Urothelium cell line (cell line): ENCODE measurements around the gene APOBEC3G.
"Not testable (repeated sequence)": the region's sequence is repeated elsewhere in the genome, so short reads cannot be mapped to it uniquely, and the experiment has no call there.

Experiments used
- DNase-seq: peaks from one replicate; pipeline ENCODE4 v3.0.0; 2011; ENCODE audit warnings: low spot score, mixed read lengths
- FAIRE-seq: peaks from 2 replicates; lab custom pipeline; 2011; peaks lifted over from hg19 to GRCh38; lab: Jason Lieb, UNC

Gene APOBEC3G

GRCh38 chr22:39066442-39067276, 10.4 kb upstream of the APOBEC3G start:
- not testable (repeated sequence) for FAIRE-seq, DNase-seq

GRCh38 chr22:39068033-39068785, 8.9 kb upstream of the APOBEC3G start:
- DNase-seq (no peak), FAIRE-seq (no peak)

- FAIRE-seq (no peak), DNase-seq (no peak)
Observed at GRCh38 chr22:39070186-39070585, 6.9 kb upstream of the APOBEC3G start.

- FAIRE-seq, DNase-seq: not testable (repeated sequence)
Observed at GRCh38 chr22:39072581-39072981, 4.5 kb upstream of the APOBEC3G start.

- no peak for DNase-seq
- FAIRE-seq, result no peak
Observed at GRCh38 chr22:39073981-39074380, 3.1 kb upstream of the APOBEC3G start.

GRCh38 chr22:39076155-39077025, 685 bp upstream of the APOBEC3G start:
- FAIRE-seq, result peak; percentile 13
- not testable (repeated sequence) for DNase-seq

GRCh38 chr22:39077912-39078311, 837 bp downstream of the APOBEC3G start:
- not testable (repeated sequence) for DNase-seq, FAIRE-seq

GRCh38 chr22:39078329-39078728, 1.3 kb downstream of the APOBEC3G start:
- FAIRE-seq (no peak), DNase-seq (no peak)

- FAIRE-seq, DNase-seq: not testable (repeated sequence)
Observed at GRCh38 chr22:39079054-39079637, 2.1 kb downstream of the APOBEC3G start.

- DNase-seq (no peak), FAIRE-seq (no peak)
Observed at GRCh38 chr22:39080052-39080762, 3.1 kb downstream of the APOBEC3G start.

GRCh38 chr22:39081016-39081415, 3.9 kb downstream of the APOBEC3G start:
- no peak for DNase-seq
- no peak for FAIRE-seq

GRCh38 chr22:39081598-39081997, 4.5 kb downstream of the APOBEC3G start:
- DNase-seq, result no peak
- FAIRE-seq, result no peak

GRCh38 chr22:39083212-39084165, 6.4 kb downstream of the APOBEC3G start:
- DNase-seq (no peak), FAIRE-seq (no peak)

- DNase-seq, result no peak
- no peak for FAIRE-seq
Observed at GRCh38 chr22:39084666-39085065, 7.6 kb downstream of the APOBEC3G start.

GRCh38 chr22:39087098-39087497, 10.0 kb downstream of the APOBEC3G start:
- DNase-seq, result no peak
- FAIRE-seq, result no peak

GRCh38 chr22:39087881-39088684, 11.0 kb downstream of the APOBEC3G start:
- DNase-seq (no peak), FAIRE-seq (peak; percentile 92)

- DNase-seq (no peak), FAIRE-seq (no peak)
Observed at GRCh38 chr22:39088685-39089032, 11.6 kb downstream of the APOBEC3G start.

- DNase-seq (no peak), FAIRE-seq (peak; percentile 62)
Observed at GRCh38 chr22:39089928-39090327, 12.9 kb downstream of the APOBEC3G start.
